GM13977 (cell line): ENCODE results near the gene ARHGAP24.

ENCODE experiments used
- DNase-seq: peaks from one replicate; pipeline ENCODE4 v3.0.0; 2012; ENCODE audit warnings: low spot score
- CTCF ChIP-seq: IDR thresholded peaks from 2 replicates; pipeline ENCODE4 v1.5.1; 2012; ENCODE audit warnings: mild to moderate bottlenecking, control low read depth; ENCODE audit not compliant: insufficient read depth; ENCODE audit errors: extremely low read depth, missing control alignments
- in situ Hi-C: fragments of 300-500 bp; cut with MboI; formaldehyde crosslinking; loops from one replicate; pipeline ENCODE4 v1.12.0; 2022; ENCODE audit warnings: low sequenced_read_pairs, low pct_unique_long_range_greater_than_20kb, mixed read lengths, inconsistent platforms; ENCODE audit not compliant: unreplicated experiment

The ARHGAP24 gene

GRCh38 chr4:85455942-85456341 is 19.0 kb upstream of the ARHGAP24 start:
- in situ Hi-C loops = no loop called here
- no peak for DNase-seq
- no peak for TF ChIP-seq CTCF

- in situ Hi-C loops = no loop called here
- no peak for TF ChIP-seq CTCF
- no peak for DNase-seq
Measured at GRCh38 chr4:85457752-85458467, 17.0 kb upstream of the ARHGAP24 start.

GRCh38 chr4:85459736-85460135 is 15.2 kb upstream of the ARHGAP24 start:
- DNase-seq = no peak
- in situ Hi-C loops = no loop called here
- no peak for TF ChIP-seq CTCF

- in situ Hi-C loops = no loop called here
- no peak for DNase-seq
- TF ChIP-seq CTCF = no peak
Measured at GRCh38 chr4:85474356-85474755, 594 bp upstream of the ARHGAP24 start.

GRCh38 chr4:85475631-85476233 is 782 bp downstream of the ARHGAP24 start:
- no peak for TF ChIP-seq CTCF
- no peak for DNase-seq
- in situ Hi-C loops = no loop called here

GRCh38 chr4:85476381-85476780 is 1.4 kb downstream of the ARHGAP24 start:
- no peak for TF ChIP-seq CTCF
- DNase-seq = no peak
- in situ Hi-C loops = no loop called here
